Thyroid gland (tissue), 4 donors: ENCODE results near the gene ITM2B.
"Not testable (repeated sequence)": the region's sequence is repeated elsewhere in the genome, so short reads cannot be mapped to it uniquely, and the experiment has no call there.

ENCODE experiments used
- POLR2A ChIP-seq, 2 donors: fragments of 450-650 bp; IDR thresholded peaks; one replicate each; pipeline ENCODE4 v1.6.1; 2017; ENCODE audit warnings: antibody characterized with exemption in 2 of 2, mild to moderate bottlenecking in 2 of 2, moderate library complexity in 1 of 2
- TF ChIP-seq, protein P1 (sequence below), 6 experiments: fragments of 200-600 bp in 3 of 6; fragments of 450-650 bp in 3 of 6; sonication (generic) in 3 of 6; IDR thresholded peaks; one replicate each; pipeline ENCODE4 v1.5.1; 2016 to 2019; ENCODE audit warnings: antibody characterized with exemption in 6 of 6, mild to moderate bottlenecking in 2 of 6, inconsistent platforms in 1 of 6, moderate library complexity in 1 of 6

DNA sequence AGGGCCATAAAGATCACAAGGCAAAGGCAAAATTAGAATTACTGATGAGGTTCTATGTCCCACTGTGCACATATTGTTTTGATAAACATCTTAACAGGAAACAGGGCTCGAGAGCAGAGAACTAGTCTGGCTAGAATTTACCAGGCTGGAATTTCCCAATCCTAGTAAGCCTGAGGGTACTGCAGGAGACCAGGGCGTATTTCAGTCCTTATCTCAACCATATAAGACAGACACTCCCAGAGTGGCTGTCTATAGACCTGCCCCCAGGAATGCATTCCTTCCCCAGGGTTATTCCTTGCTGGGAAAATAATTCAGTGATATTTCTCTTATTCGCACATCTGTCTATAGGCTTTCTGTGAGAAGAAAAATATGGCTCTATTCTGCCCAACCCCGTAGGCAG lies 25.8 kb upstream of the ITM2B start:
- TF ChIP-seq, protein P1, sequence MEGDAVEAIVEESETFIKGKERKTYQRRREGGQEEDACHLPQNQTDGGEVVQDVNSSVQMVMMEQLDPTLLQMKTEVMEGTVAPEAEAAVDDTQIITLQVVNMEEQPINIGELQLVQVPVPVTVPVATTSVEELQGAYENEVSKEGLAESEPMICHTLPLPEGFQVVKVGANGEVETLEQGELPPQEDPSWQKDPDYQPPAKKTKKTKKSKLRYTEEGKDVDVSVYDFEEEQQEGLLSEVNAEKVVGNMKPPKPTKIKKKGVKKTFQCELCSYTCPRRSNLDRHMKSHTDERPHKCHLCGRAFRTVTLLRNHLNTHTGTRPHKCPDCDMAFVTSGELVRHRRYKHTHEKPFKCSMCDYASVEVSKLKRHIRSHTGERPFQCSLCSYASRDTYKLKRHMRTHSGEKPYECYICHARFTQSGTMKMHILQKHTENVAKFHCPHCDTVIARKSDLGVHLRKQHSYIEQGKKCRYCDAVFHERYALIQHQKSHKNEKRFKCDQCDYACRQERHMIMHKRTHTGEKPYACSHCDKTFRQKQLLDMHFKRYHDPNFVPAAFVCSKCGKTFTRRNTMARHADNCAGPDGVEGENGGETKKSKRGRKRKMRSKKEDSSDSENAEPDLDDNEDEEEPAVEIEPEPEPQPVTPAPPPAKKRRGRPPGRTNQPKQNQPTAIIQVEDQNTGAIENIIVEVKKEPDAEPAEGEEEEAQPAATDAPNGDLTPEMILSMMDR (IDR thresholded peaks at IDR 0.05): not testable (repeated sequence)
- not testable (repeated sequence) for TF ChIP-seq POLR2A (IDR thresholded peaks at IDR 0.05)
